T follicular helper cell (primary cell): ENCODE results near the gene RNF208.
"Not testable (repeated sequence)": the region's sequence is repeated elsewhere in the genome, so short reads cannot be mapped to it uniquely, and the experiment has no call there.

Source experiments
- DNase-seq: peaks from one replicate; pipeline ENCODE4 v3.0.0-alpha.2; 2020; ENCODE audit warnings: low read depth

The RNF208 gene

DNA sequence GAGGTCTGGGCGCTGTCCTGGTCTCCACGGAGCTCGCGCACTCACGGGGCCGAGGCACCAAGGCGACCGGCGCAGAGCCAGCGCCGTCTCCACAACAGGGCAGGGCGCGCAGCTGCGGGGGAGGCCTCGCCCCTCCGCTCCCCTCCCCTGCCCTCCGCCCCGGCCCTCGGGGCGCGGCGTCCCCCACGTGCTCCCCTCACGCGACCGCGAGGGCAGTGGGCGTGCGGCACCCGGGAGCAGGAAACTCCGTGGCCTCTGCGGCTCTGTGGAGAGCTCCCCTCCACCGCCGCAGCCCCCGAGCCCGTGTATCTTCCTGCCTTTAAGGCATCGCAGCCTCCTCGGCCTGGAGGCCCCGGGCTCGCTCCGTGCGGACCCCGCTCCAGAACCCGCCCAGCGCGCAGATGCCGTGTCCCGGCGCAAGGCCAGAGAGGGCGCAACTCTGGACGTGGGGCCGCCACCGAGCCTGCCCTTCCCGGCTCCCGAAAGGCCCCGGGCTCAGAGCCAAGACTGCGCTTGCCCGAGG is 18.3 kb upstream of the RNF208 start:
- DNase-seq, result peak; percentile 49

DNA sequence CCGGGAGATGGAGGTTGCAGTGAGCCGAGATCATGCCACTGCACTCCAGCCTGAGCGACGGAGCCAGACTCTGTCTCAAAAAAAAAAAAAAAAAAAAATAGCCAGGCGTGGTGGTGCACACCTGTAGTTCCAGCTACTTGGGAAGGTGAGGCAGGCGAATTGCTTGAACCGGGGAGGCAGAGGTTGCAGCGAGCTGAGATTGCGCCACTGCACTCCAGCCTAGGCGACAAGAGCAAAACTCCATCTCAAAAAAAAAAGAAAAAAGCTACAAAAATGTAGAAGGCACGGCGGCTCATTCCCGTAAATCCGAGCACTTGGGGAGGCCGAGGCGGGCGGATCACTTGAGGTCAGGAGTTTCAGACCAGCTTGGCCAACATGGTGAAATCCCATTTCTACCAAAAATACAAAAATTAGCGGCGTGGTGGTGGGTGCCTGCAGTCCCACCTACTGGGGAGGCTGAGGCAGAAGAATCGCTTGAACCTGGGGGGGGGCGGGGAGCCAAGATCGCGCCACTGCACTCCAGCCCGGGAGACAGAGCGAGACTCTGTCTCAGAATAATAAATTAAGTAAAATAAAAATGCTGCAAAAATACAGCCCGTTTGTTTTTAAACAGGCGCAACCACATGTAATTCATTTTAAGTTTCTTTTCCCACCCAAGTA is 17.6 kb upstream of the RNF208 start:
- DNase-seq, result not testable (repeated sequence)

DNA sequence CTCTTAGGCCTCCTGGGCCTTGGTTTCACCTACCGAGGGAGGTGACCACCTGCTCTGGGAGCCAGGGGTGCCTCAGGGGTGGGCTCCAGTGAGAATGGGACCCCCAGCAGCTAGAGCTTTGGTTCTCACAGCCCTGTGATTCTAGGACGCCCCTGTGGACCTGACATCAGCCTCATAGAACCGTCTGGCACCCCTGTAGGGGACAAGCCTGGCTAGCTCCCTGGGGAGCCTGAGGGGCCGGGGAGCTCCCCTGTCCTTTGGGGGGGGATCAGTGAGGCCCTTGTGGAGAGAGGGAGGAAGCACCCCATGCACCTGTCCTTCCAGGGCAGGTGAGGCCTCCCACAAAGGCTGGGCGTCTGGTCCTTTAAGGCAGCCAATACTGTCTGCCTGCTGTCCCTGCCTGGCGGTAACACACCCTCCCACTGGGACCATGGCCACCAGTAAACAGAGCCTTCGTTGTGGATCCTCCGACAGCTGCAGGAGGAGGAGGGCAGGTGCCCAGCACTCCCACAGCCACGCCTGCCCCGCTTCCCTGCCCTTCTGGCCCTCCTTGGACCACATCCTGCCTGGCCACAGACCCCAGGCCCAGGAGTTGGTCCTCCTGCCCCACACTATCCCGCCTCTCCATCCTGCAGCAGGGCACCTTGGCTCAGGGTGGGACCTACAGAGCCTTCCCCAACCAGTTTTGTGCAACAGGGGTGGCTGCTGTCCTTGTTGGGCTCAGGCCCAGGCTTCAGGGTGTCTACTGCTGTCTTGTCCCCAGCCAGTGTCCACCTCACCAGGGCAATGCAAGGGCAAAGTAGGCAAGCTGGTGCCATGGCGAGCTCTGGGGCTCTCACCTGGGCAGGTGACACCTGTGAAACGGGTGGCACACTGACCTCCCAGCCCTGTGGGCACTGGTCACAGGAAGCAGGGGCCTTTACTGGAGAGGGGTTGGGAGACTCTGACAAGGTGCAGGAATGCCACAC is 16.0 kb upstream of the RNF208 start:
- no peak for DNase-seq

DNA sequence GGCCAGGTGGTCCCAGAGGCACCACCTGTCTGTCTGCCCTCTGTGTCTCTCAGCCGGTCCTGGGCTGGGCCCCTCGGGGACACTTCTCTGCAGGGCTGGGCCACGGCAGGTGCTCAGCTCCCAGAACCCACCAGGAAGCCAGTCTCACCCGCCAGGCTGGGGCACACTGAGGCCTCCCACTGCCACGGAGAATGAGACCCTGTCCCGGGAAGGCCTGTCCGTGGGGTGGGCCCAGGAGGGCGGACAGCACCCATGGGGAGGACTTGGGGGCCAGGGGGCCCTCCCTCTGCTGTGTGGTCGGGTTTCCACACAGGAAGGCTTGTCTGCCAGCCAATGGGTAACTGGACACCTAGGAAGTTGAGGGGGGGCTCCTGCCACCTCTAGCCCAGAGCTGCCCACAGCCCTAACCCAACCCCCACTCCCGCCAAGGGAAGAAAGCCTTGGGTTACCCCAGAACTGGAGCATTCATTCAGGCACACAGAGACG is 14.9 kb upstream of the RNF208 start:
- no peak for DNase-seq

DNA sequence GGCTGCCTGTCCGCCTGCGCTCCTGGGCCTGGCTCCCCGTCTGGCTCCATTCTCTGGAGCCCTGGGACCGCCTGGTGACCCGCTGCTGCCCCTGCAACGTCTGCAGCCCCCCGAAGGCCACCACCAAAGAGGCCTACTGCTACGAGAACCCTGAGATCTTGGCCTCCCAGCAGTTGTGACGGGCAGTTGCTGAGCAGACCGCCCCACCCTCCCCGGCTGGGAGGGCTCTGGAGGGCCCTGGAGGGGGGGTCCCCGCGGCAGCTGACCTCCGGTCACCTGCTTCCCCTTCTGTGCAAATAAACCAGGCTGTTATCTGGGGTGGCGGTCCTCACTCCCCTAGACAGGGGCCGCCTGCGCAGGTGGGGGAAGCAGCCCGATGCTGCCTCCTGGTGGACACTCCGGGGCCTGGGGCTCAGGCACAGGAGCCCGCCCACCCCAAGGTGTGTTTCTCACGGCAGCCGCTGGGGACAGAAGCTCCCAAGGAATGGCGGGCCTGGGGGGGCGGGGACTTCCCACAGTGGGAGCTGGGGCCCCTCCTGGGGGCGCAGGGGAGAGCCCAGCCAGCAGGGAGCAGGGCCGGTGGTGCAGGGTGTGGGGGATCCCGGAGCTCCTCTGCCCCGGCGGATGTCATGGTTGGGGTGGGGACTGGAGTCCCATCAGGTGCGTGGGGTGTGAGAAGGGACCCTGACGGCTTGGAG is 14.3 kb upstream of the RNF208 start:
- peak; percentile 88 for DNase-seq

DNA sequence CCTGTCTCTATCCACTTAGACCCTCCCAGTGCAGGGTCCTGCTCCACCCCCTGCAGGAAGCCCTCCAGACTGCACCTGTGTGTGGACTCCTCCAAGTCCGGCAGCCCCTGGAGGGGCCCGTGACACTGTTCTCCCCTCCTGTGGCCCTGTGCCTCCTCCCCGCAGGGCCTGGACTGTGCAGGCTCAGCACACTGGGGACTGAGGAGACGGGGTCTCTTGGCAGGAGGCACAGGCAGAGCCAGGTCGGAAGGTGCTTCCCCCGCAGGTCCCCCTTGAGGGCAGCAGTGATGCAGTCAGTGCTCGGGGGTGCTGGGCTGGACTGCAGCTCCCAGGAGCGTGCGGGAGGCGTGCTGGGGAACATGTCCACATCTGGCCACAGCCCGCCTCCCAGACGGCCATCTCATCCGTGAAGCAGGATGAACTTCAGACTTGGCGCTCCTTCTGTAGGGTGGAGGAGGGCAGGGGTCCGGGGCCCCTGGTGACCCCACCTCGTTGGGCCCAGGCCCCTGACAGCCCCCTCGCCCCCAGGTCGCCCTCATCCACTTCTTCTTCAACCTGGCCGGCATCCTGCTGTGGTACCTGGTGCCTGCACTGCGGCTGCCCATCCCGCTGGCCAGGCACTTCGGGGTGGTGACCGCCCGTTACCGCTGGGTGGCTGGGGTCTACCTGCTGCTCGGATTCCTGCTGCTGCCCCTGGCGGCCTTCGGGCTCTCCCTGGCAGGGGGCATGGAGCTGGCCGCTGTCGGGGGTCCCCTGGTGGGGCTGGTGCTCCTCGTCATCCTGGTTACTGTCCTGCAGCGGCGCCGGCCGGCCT is 13.6 kb upstream of the RNF208 start:
- DNase-seq, result no peak

DNA sequence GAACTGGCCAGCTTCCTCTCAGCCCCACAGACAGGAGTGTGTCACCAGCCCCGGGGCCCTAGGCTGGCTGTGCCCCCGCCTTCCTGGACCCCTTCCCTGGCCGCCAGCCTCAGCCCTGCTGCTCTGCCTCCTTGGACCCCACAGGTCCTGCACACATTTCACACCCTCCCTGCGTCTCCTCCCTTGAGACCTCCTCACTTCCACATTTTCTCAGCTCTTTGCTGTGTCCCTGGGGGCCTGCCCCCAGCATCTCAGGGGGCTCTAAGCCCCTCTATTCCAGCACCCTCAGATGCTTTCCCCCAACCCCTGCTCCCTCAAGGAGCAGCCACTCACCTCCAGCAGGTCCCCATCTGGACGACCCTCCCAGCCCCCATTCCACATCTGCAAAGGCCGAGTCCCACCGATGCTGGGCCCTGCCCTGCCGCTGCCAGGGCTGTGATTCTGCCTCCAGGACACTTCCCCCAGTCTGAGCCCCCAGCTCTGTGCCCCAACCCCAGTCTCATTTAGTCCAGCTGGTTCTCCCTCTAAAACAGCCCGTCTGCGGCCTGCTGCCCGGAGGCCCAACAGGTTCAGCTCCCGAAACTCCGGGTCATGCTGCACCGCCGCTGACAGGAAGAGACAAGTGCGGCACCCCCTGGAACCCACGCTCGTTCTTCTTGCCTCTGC is 12.9 kb upstream of the RNF208 start:
- DNase-seq, result no peak

DNA sequence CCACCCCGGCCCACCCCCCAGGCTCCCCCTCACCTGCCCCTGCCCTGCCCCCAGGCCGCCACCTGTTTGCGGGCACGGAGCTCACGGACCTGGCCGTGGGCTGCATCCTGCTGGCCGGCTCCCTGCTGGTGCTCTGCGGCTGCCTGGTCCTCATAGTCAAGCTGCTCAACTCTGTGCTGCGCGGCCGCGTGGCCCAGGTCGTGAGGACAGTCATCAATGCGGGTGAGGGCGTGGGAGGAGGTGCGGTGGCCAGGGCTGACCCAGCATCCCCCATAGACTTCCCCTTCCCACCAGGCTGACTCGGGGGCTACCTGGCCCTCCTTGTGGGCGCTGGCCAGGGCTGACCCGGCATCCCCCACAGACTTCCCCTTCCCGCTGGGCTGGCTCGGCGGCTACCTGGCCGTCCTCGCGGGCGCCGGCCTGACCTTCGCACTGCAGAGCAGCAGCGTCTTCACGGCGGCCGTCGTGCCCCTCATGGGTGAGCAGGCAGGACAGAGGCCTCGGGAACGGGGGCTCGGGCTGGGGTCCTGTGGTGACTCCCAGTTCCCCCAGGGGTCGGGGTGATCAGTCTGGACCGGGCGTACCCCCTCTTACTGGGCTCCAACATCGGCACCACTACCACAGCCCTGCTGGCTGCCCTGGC is 12.1 kb upstream of the RNF208 start:
- DNase-seq, result no peak

DNA sequence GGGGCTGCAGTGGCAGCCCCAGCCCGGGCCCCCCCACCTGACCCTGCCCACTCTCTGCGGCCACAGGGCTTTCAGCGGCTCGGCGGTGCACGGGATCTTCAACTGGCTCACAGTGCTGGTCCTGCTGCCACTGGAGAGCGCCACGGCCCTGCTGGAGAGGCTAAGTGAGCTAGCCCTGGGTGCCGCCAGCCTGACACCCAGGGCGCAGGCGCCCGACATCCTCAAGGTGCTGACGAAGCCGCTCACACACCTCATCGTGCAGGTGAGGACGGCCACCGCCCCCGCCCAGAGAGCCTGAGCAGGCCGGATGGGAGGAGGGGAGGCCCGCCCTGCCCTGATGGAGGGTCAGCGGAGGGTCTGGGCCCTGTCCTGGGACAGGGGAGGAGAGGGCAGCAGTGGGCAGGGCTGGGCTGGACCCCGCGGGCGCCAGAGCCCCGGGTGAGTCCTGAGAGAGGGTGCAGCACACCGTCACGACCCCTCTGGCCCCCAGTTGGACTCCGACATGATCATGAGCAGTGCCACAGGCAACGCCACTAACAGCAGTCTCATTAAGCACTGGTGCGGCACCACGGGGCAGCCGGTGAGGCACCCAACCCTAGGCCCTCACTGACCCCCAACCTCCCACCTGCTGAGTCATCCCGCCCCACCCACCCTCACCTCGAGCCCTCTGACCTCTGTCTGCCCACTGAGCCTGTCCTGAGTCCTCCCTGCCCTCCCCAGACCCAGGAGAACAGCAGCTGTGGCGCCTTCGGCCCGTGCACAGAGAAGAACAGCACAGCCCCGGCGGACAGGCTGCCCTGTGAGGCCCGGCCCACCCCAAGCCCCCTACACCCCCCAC is 11.3 kb upstream of the RNF208 start:
- no peak for DNase-seq

DNA sequence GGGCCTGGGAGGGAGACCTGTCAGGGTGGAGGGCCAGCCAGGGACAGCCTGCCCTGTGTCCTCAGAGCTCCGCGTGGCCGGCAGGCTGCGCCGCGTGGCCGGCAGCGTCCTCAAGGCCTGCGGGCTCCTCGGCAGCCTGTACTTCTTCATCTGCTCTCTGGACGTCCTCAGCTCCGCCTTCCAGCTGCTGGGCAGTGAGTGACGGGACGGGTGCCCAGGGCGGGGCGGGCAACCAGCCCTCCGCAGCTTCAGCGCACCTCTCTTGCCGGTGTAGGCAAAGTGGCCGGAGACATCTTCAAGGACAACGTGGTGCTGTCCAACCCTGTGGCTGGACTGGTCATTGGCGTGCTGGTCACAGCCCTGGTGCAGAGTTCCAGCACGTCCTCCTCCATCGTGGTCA is 10.5 kb upstream of the RNF208 start:
- DNase-seq, result no peak

DNA sequence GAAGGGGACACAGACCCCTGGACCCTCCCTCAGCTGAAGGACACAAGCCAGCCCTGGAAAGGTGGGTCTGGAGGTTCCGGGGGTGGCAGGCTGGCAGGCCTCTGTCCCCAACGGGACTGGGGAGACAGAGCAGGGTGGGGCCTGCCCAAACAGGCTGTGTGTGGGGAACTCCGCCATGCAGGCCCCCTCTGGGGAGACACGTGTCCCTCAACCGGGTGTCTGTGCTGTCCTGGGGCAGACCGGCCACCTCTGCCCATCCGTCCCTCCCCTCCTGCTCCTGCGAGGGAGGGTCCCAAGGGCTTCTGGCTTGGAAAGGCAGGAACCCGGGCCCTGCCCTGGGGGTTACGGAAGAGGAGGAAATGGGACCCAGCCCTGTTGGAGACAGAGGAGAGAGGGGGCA is 10.1 kb upstream of the RNF208 start:
- no peak for DNase-seq

DNA sequence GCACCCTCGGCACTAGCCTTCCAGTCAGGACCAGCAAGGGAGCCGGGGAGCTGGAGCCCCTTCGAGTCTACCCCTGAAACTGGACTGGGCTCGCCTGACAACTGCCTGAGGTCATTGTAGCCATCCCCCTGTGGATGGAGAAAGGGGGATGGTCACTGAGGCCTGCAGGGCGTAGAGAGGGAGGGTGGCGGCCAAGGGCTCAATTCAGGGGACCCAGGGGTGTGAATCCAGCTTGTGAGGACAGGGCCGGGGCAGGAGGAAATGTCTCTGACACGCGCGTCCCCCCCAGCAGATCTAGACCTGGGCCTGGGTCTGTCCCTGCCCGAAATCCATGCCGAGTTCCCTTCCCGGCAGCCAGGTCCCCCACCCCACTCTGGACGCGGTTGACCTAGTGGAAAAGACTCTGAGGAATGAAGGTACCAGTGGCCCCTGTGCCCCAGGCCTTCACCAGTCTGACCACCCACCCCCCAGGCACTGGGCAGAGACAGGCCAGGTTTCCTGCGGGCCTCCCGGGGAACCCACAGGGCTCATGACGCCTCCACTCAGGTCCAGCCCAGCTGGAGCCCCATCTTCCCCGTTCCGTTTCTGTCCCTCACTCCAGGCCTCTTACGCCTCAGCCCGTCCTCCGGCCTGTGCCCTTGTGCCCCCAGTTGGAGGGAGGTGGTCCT is 9.5 kb upstream of the RNF208 start:
- no peak for DNase-seq

DNA sequence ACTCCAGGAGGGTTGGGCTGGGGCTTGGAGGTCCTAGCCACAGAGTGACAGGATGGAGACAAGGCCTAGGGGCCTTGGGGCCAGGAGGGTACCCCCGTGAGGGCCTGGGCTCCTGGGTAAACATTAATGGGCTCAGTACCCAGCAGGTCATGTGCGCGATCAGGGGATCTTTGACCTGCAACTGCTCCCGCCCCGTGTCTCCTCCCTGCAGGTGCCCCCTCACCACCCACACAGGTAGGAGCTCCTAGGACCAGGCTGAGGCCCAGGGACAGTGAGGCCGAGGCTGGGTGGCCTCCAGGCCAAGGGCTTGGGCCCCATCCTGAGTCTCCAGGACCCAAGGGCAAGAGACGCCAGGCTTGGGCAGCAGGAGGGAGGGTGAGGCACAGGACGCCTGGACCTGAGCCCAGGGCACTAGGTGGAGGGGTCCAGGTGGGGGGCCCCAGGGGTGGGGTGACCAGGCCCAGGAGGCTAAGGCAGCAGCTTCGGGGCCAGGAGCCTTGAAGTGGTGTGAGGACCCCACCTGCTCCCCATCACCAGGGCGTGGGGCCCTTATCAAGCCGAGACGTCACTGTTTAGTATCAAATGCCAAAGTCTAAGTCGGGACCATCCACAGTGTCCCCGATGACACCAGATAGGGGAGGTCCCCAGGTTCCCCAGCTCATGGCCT is 8.8 kb upstream of the RNF208 start, which contains the start of gene SLC34A3:
Gene SLC34A3, plus strand, starts transcription at position 197 of the 667 bp plus-strand sequence. CDS start 802 bp downstream, outside the sequence.
- DNase-seq, result no peak

DNA sequence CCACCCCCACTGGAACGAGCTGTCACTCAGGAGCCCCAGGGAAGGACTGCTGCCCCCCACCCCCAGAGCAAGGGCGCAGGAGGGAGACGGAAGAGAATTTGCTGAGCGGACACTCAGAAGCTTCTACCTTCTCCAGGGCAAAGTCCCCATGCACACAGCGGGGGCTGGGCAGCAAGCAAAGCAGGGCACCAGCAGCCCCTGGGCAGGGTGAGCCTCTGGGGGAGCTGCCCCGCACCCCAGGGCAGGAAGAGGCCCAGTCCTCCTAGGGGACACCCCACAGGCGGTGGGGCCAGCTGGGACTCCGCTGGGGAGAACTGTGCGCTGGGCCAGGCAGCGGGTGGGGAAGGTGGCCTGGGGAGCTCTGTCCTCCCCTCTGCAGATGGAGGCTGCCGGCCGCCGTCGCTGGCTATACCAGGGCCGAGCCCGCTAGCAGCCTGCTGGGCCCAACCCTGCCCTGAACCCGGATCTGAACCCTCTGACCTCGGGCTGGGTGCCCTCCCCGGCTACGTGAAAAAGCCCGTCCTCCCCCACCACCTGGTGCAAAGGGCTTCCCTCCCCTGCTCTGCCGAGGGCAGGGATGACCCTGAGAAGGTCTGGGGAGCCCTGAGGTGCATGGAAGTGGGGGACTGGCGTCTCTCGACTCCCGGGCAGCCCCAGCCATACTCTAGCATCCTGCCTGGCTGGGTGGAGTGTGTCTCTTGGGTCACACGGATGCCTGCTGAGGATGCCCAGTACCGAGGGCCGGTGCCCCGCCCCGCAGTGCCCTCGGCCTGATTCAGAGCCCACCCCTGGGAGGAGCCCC is 8.1 kb upstream of the RNF208 start:
- no peak for DNase-seq

DNA sequence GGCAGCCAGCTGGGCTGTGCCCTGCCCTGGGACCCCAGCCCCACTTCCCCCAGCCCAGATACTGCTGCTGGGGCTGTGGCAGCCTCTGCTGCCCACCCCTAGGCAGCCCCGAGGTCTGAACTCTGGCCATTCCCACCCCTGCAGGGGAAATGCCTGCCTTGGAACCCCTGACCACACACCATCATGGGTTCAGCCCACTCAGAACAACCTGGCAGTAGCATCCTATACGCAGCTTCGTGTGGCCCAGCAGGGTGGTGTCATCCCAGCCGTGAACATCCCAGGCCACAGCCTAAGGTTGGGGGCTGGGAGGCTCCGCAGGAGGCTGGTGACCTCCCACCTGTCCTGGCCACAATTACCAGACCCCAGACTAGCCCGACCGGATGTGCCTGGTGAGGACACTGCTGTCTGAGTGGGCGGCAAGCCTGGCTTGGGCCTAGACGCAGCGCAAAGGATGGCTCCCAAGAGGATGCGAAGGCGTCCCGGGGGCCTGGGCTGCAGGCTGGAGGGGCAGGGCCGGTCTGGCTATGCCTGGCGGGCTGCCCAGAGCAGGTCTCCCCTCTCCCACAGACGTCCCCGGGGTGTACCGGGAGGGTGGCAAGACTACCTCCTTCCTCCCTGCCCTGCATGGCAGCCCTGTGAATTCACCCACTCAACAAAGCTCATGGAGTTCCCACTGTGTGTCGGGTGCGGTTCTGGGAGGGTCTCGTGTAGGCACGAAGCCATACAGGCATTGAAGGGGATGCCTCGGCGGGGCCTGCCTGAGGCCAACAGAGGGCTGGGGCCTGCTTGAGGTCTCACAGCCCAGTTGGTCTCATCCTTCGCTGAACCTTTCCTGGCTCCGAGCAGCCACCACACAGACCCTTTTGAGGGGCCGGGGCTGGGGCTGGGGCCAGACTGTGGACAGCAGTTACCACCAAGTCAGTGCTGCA is 7.2 kb upstream of the RNF208 start:
- no peak for DNase-seq

DNA sequence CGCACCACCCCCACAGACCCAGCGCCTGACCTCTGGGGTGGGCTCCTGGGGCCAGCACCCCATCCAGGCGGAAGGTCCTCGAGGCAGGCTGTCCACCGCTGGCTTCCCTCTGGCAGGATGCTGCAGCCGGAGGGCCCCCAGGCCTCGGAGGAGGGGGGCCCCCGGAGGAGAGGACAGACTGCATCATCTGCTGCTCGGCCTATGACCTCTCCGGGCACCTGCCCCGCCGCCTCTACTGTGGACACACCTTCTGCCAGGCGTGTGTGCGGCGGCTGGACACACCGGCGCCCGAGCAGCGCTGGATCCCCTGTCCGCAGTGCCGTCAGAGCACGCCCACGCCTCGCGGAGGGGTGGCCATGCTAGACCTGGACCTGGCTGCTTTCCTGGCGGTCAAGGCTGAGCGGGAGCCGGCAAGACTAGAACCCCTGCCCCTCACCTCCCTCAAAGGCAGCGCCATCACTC is 6.5 kb upstream of the RNF208 start:
- no peak for DNase-seq
